Mesendoderm (in vitro differentiated cells): Measurements from ENCODE around the gene DGCR2.
"Not testable (repeated sequence)": the region's sequence is repeated elsewhere in the genome, so short reads cannot be mapped to it uniquely, and the experiment has no call there.

Experiments
- DNase-seq: peaks from one replicate; pipeline ENCODE4 v3.0.0; 2013
- H2AK5ac ChIP-seq: 2 replicates; pipeline ENCODE4 v1.6.1; 2013; ENCODE audit warnings: low read length, inconsistent platforms
- H2BK120ac ChIP-seq: 2 replicates; pipeline ENCODE4 v1.6.1; 2013; ENCODE audit warnings: low read depth, mild to moderate bottlenecking, low read length, moderate library complexity, mixed read lengths
- H2BK15ac ChIP-seq: replicated peaks from 2 replicates; pipeline ENCODE4 v1.6.1; 2013; ENCODE audit warnings: low read depth, mild to moderate bottlenecking, moderate library complexity
- H2BK5ac ChIP-seq: 2 replicates; pipeline ENCODE4 v1.6.1; 2013; ENCODE audit warnings: low read length, inconsistent platforms
- H3K18ac ChIP-seq: 2 replicates; pipeline ENCODE4 v1.6.1; 2013; ENCODE audit warnings: mild to moderate bottlenecking, low read length, mixed read lengths
- H3K23ac ChIP-seq: one replicate; pipeline ENCODE4 v1.6.1; 2013; ENCODE audit warnings: low read length
- H3K27ac ChIP-seq: 2 replicates; pipeline ENCODE4 v1.5.1; 2013; ENCODE audit warnings: low read depth, mild to moderate bottlenecking, inconsistent platforms, low read length, moderate library complexity
- H3K27me3 ChIP-seq: 2 replicates; pipeline ENCODE4 v1.6.1; 2013; ENCODE audit warnings: low read length, control low read depth, mild to moderate bottlenecking, inconsistent platforms; ENCODE audit not compliant: insufficient read depth, poor library complexity
- H3K36me3 ChIP-seq: 2 replicates; pipeline ENCODE4 v1.6.1; 2013; ENCODE audit warnings: low read length, inconsistent platforms; ENCODE audit not compliant: control insufficient read depth, insufficient read depth
- H3K4ac ChIP-seq: one replicate; pipeline ENCODE4 v1.6.1; 2013; ENCODE audit warnings: low read depth, mild to moderate bottlenecking, low read length, moderate library complexity
- H3K4me1 ChIP-seq: 2 replicates; pipeline ENCODE4 v1.6.1; 2013; ENCODE audit warnings: low read depth, low read length, inconsistent platforms; ENCODE audit not compliant: control insufficient read depth
- H3K4me2 ChIP-seq: 2 replicates; pipeline ENCODE4 v1.6.1; 2013; ENCODE audit warnings: low read length
- H3K4me3 ChIP-seq: 2 replicates; pipeline ENCODE4 v1.5.1; 2013; ENCODE audit warnings: mild to moderate bottlenecking, low read length
- H3K56ac ChIP-seq: one replicate; pipeline ENCODE4 v1.6.1; 2013; ENCODE audit warnings: low read length
- H3K79me1 ChIP-seq: 2 replicates; pipeline ENCODE4 v1.6.1; 2013; ENCODE audit warnings: low read length, inconsistent platforms
- H3K79me2 ChIP-seq: 2 replicates; pipeline ENCODE4 v1.6.1; 2013; ENCODE audit warnings: mild to moderate bottlenecking, low read length; ENCODE audit not compliant: control insufficient read depth, insufficient read depth
- H3K9ac ChIP-seq: 2 replicates; pipeline ENCODE4 v1.6.1; 2013; ENCODE audit warnings: low read length, inconsistent platforms
- H4K5ac ChIP-seq: one replicate; pipeline ENCODE4 v1.6.1; 2013; ENCODE audit warnings: low read length
- H4K8ac ChIP-seq: one replicate; pipeline ENCODE4 v1.6.1; 2013; ENCODE audit warnings: low read depth, mild to moderate bottlenecking, control low read depth, low read length, moderate library complexity
- WGBS: extraction: QIAGEN DNeasy Blood & Tissue Kit; methylation state at CpG from one replicate; pipeline ENCODE4 v1.1.7; 2013; ENCODE audit warnings: low lambda C conversion rate, missing lambda C conversion rate; ENCODE audit not compliant: insufficient coverage; ENCODE audit errors: extremely low coverage; 5-methylcytosine and 5-hydroxymethylcytosine counted together

Gene DGCR2

DNA sequence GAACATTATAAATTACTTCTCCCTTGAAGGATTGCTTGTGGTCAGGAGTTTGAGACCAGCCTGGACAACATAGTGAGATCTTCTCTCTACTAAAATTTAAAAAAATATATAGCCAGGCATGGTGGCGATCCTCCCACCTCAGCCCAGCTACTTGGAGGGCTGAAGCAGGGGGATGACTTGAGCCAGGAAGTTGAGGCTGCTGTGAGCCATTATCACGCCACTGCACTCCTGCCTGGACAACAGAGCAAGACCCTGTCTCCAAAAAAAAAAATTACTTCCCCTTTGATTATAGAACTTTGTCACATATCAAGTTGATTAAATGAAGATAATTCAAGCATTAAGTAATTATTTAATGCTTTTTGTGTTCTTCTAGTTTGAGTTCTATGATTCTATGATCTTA is 121.0 kb downstream of the DGCR2 start:
- Histone ChIP-seq H4K8ac (no peak overlapping the region), H3K4me3 (no peak overlapping the region), H3K79me2 (no peaks in the 10 kb centered on the region), H3K4me2 (no peak overlapping the region), H2AK5ac (no peak overlapping the region), H3K27me3 (no peaks in the 10 kb centered on the region), H3K27ac (no peak overlapping the region), H3K9ac (no peak overlapping the region), H3K36me3 (no peaks in the 10 kb centered on the region), H4K5ac (no peak overlapping the region), H2BK15ac (no peak overlapping the region), H3K56ac (no peak overlapping the region), H3K4me1 (no peaks in the 10 kb centered on the region), H2BK5ac (no peak overlapping the region), H3K79me1 (no peaks in the 10 kb centered on the region), H3K23ac (no peak overlapping the region), H3K18ac (no peak overlapping the region), H3K4ac (no peak overlapping the region), H2BK120ac (no peak overlapping the region)
- DNase-seq, result no peak
- WGBS, result no CpG with 5 or more reads among the region's 2 CpGs

DNA sequence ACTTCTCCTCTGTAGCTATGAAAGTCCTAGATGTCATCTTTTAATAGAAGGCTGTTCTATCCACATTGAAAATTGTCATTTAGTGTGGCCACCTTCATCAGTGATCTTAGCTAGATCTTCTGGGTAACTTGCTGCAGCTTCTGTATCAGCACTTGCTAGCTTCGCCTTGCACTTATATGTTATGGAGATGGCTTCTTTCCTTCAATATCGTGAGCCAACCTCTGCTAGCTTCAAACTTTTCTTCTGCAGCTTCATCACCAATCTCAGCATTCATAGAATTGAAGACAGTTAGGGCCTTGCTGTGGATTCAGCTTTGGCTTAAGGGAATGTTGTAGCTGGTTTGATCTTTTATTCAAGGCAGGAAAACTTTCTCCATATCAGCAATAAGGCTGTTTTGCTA is 122.1 kb downstream of the DGCR2 start:
- H3K27me3 ChIP-seq, H3K9ac ChIP-seq, H3K4ac ChIP-seq, H4K5ac ChIP-seq, H2BK15ac ChIP-seq, H3K27ac ChIP-seq, H3K4me3 ChIP-seq, H3K56ac ChIP-seq, H3K36me3 ChIP-seq, H3K79me1 ChIP-seq, H4K8ac ChIP-seq, H3K4me2 ChIP-seq, DNase-seq, H2BK120ac ChIP-seq, H2AK5ac ChIP-seq, H3K23ac ChIP-seq, H3K4me1 ChIP-seq, H3K18ac ChIP-seq, H2BK5ac ChIP-seq, H3K79me2 ChIP-seq: not testable (repeated sequence)
- WGBS, result no CpG with 5 or more reads among the region's 2 CpGs

DNA sequence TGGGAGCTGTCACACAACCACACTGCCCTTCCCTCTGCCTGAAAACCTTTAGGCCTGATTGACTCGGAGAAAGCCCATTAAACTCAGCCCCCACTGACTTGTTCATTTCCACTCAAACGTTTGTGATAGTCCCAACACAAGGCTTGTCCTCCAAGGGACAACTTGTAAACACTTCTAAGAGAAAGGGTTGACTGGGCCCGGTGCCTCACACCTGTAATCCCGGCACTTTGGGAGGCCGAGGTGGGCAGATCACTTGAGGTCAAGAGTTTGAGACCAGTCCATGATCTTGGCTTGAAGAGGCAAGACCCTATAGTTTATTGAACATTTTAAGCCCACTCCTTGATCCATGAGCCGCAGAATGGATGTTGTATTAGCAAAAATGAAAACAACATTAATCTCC is 122.8 kb downstream of the DGCR2 start:
- H3K79me2 ChIP-seq, result no peaks in the 10 kb centered on the region
- no peak overlapping the region for H4K8ac ChIP-seq
- no peak overlapping the region for H2BK15ac ChIP-seq
- no peak overlapping the region for H3K9ac ChIP-seq
- H3K27ac ChIP-seq, result no peak overlapping the region
- H3K27me3 ChIP-seq, result no peaks in the 10 kb centered on the region
- H3K4ac ChIP-seq, result no peak overlapping the region
- no peak overlapping the region for H2BK120ac ChIP-seq
- no peak overlapping the region for H2BK5ac ChIP-seq
- no peaks in the 10 kb centered on the region for H3K4me1 ChIP-seq
- DNase-seq, result no peak
- no peak overlapping the region for H4K5ac ChIP-seq
- H3K36me3 ChIP-seq, result no peaks in the 10 kb centered on the region
- no peak overlapping the region for H3K4me2 ChIP-seq
- no peak overlapping the region for H3K56ac ChIP-seq
- H3K79me1 ChIP-seq, result no peaks in the 10 kb centered on the region
- H2AK5ac ChIP-seq, result no peak overlapping the region
- WGBS, result no CpG with 5 or more reads among the region's 6 CpGs
- H3K18ac ChIP-seq, result no peak overlapping the region
- H3K4me3 ChIP-seq, result no peak overlapping the region
- no peak overlapping the region for H3K23ac ChIP-seq

DNA sequence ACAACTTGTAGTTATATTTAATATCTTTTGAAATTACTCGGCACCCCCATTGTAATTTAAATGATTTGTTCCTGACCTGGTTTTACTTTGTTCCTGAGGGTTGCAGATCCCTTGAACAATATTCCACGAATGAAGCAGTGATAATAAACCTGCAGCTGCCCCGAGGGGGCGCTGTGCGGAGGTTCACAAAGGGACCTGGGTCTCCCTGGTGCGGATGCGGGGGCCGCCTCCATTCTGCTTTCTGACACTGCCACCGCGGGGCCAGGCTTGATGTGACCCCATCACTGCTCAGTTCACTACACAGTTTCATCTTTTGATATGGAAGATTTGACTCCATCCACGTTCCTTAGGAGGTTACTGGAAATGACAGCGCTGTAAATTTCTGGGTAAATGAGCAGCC is 123.2 kb downstream of the DGCR2 start:
- H3K36me3 ChIP-seq, result no peaks in the 10 kb centered on the region
- no peak overlapping the region for H3K18ac ChIP-seq
- WGBS, result no CpG with 5 or more reads among the region's 12 CpGs
- no peak overlapping the region for H2BK5ac ChIP-seq
- no peak overlapping the region for H3K4me2 ChIP-seq
- no peak overlapping the region for H2BK15ac ChIP-seq
- no peak overlapping the region for H3K4ac ChIP-seq
- DNase-seq, result peak; percentile 70
- H3K4me1 ChIP-seq, result no peaks in the 10 kb centered on the region
- H2AK5ac ChIP-seq, result no peak overlapping the region
- no peaks in the 10 kb centered on the region for H3K79me2 ChIP-seq
- no peaks in the 10 kb centered on the region for H3K79me1 ChIP-seq
- no peak overlapping the region for H4K5ac ChIP-seq
- H3K56ac ChIP-seq, result no peak overlapping the region
- no peak overlapping the region for H4K8ac ChIP-seq
- no peak overlapping the region for H3K9ac ChIP-seq
- H2BK120ac ChIP-seq, result no peak overlapping the region
- H3K23ac ChIP-seq, result no peak overlapping the region
- H3K27me3 ChIP-seq, result no peaks in the 10 kb centered on the region
- H3K27ac ChIP-seq, result no peak overlapping the region
- H3K4me3 ChIP-seq, result no peak overlapping the region

DNA sequence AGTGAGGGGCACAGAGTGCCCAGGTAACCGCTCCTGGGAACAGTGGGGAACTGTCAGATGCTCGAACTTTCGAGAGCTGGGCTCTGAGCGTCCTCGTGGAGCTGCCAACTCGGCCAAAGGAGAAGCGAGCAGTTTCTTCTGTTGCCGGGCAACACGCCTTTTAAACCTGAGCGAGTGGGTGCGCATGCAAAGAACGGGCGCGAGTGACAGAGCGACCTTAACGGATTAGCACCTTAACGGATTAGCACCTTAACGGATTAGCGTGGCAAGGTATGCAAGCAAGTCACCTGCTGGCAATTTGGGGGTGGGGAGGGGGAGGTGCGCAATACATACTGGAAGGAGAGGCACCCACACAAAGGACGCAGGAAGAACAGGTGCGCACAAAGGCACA is 124.3 kb downstream of the DGCR2 start:
- no peak overlapping the region for H4K5ac ChIP-seq
- no peak overlapping the region for H3K4ac ChIP-seq
- no peak overlapping the region for H3K27ac ChIP-seq
- H3K79me1 ChIP-seq, result no peaks in the 10 kb centered on the region
- DNase-seq, result peak; percentile 40
- no peak overlapping the region for H2BK15ac ChIP-seq
- H3K79me2 ChIP-seq, result no peaks in the 10 kb centered on the region
- H3K9ac ChIP-seq, result no peak overlapping the region
- H3K4me1 ChIP-seq, result no peaks in the 10 kb centered on the region
- no peaks in the 10 kb centered on the region for H3K36me3 ChIP-seq
- no peak overlapping the region for H2BK5ac ChIP-seq
- H3K18ac ChIP-seq, result no peak overlapping the region
- no peak overlapping the region for H2BK120ac ChIP-seq
- no peak overlapping the region for H3K56ac ChIP-seq
- H2AK5ac ChIP-seq, result no peak overlapping the region
- H3K27me3 ChIP-seq, result no peaks in the 10 kb centered on the region
- H3K23ac ChIP-seq, result no peak overlapping the region
- H3K4me3 ChIP-seq, result no peak overlapping the region
- no peak overlapping the region for H4K8ac ChIP-seq
- H3K4me2 ChIP-seq, result no peak overlapping the region
- no CpG with 5 or more reads among the region's 22 CpGs for WGBS

DNA sequence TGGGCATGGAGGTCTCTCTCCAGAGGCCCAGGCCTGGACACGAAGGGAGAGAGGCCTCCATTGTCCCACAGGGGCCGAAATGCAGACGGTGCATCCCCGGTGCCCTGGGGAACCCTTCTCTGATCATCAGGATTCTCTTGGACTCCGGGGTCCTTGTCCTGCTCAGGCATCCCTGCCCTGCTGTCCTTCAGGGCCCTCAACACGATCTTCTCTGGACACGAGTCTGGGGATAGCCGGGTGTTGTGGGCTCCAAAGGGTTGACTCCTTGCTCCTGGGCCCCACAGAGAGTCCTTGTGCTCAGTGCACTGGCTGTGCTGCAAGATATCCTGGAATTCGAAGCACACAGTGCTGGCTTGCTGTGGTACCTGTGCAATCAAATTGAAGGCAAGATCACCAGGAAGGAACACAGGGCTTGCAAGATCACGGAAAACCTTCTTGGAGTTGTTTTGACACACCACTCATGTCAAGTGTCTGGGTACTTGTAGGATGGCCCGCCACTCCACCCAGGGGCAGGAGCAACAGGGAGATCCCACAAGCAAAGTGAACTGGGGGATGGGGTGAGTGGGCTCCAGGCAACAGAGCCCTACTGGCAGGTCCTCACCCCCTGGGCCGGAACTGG is 124.8 kb downstream of the DGCR2 start:
- DNase-seq, result no peak
- Histone ChIP-seq H3K27ac (no peak overlapping the region), H3K27me3 (no peaks in the 10 kb centered on the region)

More for the DNA sequence above, 124.8 kb downstream of the DGCR2 start:
- Histone ChIP-seq H4K8ac (no peak overlapping the region), H3K4me2 (no peak overlapping the region), H2BK15ac (no peak overlapping the region), H2BK120ac (no peak overlapping the region), H3K56ac (no peak overlapping the region), H3K4me1 (no peaks in the 10 kb centered on the region), H2BK5ac (no peak overlapping the region), H3K79me1 (no peaks in the 10 kb centered on the region), H3K23ac (no peak overlapping the region), H3K4me3 (no peak overlapping the region), H4K5ac (no peak overlapping the region), H3K36me3 (no peaks in the 10 kb centered on the region), H3K79me2 (no peaks in the 10 kb centered on the region), H3K4ac (no peak overlapping the region), H2AK5ac (no peak overlapping the region), H3K18ac (no peak overlapping the region), H3K9ac (no peak overlapping the region)
- no CpG with 5 or more reads among the region's 12 CpGs for WGBS
